NCI-H1694 treated with DMSO at 0.1 percent for 48 hours (cell line): ENCODE measurements around the gene MAPK1IP1L.
"Not testable (repeated sequence)": the region's sequence is repeated elsewhere in the genome, so short reads cannot be mapped to it uniquely, and the experiment has no call there.

Experiments used
- DNase-seq: peaks from one replicate; lab custom pipeline; 2025; lab: John Stamatoyannopoulos, UW

MAPK1IP1L gene

GRCh38 chr14:55051423-55052268, at the start of gene MAPK1IP1L:
Gene MAPK1IP1L (plus strand): TSS chr14:55051647. CDS start chr14:55061684, 10,037 bp downstream.
- DNase-seq, result peak; percentile 89

- DNase-seq, result no peak
Measured at GRCh38 chr14:55005071-55005470, 46.4 kb upstream of the MAPK1IP1L start.

GRCh38 chr14:55015006-55015405, 36.4 kb upstream of the MAPK1IP1L start:
- no peak for DNase-seq

GRCh38 chr14:55019968-55020554, 31.4 kb upstream of the MAPK1IP1L start:
- no peak for DNase-seq

GRCh38 chr14:55024365-55024764, 27.1 kb upstream of the MAPK1IP1L start:
- not testable (repeated sequence) for DNase-seq

- DNase-seq, result no peak
Measured at GRCh38 chr14:55025948-55026347, 25.5 kb upstream of the MAPK1IP1L start.

GRCh38 chr14:55026441-55026792, 25.0 kb upstream of the MAPK1IP1L start:
- DNase-seq, result no peak

GRCh38 chr14:55026793-55027561, 24.5 kb upstream of the MAPK1IP1L start, which contains the start of the genes SOCS4 and WDHD1:
Gene SOCS4 (plus strand): TSS chr14:55027236. CDS start chr14:55043042, 15,806 bp downstream.
Gene WDHD1 (minus strand): TSS chr14:55027099. CDS start chr14:55026787, 312 bp downstream.
- peak; percentile 87 for DNase-seq

GRCh38 chr14:55028066-55028465, 23.4 kb upstream of the MAPK1IP1L start:
- no peak for DNase-seq

- no peak for DNase-seq
Measured at GRCh38 chr14:55028476-55028875, 23.0 kb upstream of the MAPK1IP1L start.

GRCh38 chr14:55031190-55031589, 20.3 kb upstream of the MAPK1IP1L start:
- no peak for DNase-seq

GRCh38 chr14:55037995-55038394, 13.5 kb upstream of the MAPK1IP1L start:
- not testable (repeated sequence) for DNase-seq

GRCh38 chr14:55038708-55039107, 12.7 kb upstream of the MAPK1IP1L start:
- DNase-seq, result no peak

GRCh38 chr14:55043528-55043927, 7.9 kb upstream of the MAPK1IP1L start:
- no peak for DNase-seq

- DNase-seq, result no peak
Measured at GRCh38 chr14:55045087-55045486, 6.4 kb upstream of the MAPK1IP1L start.

GRCh38 chr14:55047301-55048053, 4.0 kb upstream of the MAPK1IP1L start:
- no peak for DNase-seq

- no peak for DNase-seq
Measured at GRCh38 chr14:55048900-55049436, 2.5 kb upstream of the MAPK1IP1L start.

- no peak for DNase-seq
Measured at GRCh38 chr14:55051165-55051422, 353 bp upstream of the MAPK1IP1L start.

GRCh38 chr14:55052269-55052930, 953 bp downstream of the MAPK1IP1L start:
- peak; percentile 41 for DNase-seq

- no peak for DNase-seq
Measured at GRCh38 chr14:55053018-55053417, 1.6 kb downstream of the MAPK1IP1L start.

- no peak for DNase-seq
Measured at GRCh38 chr14:55053500-55053899, 2.1 kb downstream of the MAPK1IP1L start.
